Tongue (tissue), 2 donors: ENCODE measurements around the gene PRELID3B. TPM values are rescaled to one million over a fixed set of nuclear protein-coding genes. Genes with fewer than 3 reads are reported as not detected.
A peak's percentile ranks its signal among the peaks of the same experiment; 100 is the strongest.
"Not testable (repeated sequence)": the region's sequence is repeated elsewhere in the genome, so short reads cannot be mapped to it uniquely, and the experiment has no call there.

Experiments
- DNase-seq: peaks from one replicate; pipeline ENCODE4 v3.0.0-alpha.2; 2015
- total RNA-seq: library from RNA; depleted of rRNA; stranded (reverse); fragments of >200 nt; gene quantifications from one replicate; pipeline ENCODE4 v1.2.3, GENCODE V29; 2014

Gene PRELID3B
- total RNA-seq, 1 donor from 2014 or later: 57.6 TPM

DNA sequence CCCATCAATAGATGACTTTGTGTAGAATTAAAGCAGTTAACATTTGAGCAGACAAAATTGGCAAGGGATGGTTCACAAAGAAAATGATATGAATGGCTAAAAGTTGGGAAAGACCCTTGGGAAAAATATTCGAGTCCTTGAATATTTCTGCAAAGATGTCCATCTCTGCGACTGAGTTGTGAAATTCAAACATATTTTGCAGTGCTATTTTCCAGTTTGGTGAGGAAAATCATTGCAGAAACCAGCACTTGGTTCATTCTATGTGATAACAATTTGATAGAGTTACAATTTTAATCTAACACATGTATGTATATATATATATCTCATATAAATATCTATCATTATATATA, 6.1 kb upstream of the PRELID3B start:
- DNase-seq: no peak

DNA sequence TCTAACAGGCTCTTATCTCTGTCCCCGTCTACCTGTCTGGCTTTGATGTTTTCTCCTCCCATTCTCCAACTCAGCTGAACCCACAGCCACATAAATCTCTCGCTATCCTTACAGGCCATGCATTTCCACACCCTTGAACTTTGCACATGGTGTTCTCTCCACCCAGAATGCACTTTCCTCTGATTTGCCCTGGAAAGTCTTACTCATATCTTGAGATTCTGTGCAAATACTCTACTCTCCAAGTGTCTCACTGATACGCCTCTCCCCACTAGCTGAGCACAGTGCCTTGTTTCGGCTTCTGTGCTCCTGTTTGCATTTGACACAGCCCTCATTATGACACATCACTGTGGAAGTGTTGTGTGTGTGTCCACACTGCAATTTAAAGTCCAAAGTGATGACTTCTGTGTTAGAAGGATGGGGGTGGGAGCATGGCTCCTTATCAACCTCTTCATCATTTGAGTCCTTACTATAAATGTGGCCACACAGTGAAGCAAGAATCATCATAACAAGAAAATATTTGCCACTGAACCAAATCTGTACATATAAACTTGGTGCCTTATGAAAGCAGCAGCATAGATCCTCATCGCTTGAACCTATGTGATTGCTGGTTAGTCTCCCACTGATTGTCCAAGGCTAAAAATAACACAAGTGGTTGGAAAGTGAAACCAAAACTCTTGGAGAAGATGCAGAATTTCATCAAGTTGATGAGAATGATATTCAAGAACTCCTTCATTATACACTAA, 5.5 kb upstream of the PRELID3B start:
- no peak for DNase-seq

DNA sequence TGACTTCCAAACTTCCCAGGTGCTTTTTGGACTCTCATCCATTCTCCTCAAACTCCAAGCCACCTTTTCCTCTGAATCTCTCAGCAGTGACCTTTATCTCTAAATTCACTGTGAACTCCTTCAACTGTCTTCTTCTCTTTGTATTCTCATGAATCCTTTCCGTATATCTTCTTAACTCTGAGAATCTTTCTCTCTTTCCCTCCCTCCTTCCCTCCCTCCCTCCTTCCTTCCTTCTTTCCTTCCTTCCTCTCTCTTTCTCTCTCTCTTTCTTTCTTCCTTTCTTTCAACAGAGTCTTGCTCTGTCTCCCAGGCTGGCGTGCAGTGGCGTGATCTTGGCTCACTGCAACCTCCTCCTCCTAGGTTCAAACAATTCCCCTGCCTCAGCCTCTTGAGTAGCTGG, 4.3 kb upstream of the PRELID3B start:
- no peak for DNase-seq

DNA sequence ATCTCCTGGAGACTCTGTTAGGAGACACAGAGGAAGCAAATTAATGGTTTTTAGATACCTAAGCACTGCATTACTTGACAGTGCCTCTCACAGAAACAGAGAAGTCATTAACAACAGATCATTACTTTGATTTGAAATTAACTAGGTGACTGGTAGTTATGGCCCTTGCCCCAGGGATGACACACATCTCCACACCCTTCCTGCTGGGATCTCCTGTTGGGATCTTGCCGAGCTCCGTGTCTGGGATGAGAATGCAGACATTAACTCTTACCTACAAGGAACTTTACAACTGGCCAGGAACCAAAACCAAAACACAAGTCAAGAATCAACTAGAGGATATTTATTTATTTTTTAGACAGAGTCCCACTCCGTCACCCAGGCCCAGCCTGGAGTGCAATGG, 2.2 kb upstream of the PRELID3B start:
- no peak for DNase-seq

DNA sequence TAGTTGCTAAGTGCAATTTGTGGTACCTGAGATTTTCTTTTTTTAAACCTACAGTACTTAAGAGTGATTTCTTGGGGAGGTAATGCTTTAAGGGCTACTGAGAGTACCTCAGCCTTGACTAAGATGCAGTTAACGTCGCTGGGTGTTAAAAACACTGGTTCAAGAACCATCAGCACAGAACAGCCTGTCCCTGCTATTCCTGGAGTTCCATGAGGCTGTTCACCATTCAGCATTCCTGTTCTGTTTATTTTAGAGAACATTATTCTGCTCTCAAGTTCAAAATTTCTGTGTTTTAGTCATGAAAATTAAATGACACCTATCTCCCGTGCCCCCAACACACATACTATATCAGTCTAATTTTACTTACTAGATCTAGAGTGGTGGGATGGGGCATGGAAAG, 1.7 kb upstream of the PRELID3B start:
- no peak for DNase-seq

DNA sequence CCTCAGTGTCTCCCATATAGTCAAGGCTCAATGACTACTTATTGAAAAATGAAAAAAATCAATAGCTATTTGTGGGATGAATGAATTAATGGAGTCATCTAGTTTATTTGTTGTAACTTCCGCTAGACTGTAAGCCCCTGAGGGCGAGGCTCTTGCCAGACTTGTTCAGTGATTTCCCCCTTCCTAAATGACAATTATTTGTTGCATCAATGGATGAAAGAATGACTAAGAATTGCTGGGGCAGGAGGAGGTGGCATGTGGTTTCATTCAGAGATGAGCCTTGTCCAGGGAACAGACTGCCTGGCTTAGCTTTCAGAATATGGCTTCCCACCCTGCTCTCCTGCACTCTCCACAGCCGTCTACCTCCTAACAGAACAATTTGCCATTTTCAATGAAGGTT, 1.1 kb upstream of the PRELID3B start:
- DNase-seq: no peak

DNA sequence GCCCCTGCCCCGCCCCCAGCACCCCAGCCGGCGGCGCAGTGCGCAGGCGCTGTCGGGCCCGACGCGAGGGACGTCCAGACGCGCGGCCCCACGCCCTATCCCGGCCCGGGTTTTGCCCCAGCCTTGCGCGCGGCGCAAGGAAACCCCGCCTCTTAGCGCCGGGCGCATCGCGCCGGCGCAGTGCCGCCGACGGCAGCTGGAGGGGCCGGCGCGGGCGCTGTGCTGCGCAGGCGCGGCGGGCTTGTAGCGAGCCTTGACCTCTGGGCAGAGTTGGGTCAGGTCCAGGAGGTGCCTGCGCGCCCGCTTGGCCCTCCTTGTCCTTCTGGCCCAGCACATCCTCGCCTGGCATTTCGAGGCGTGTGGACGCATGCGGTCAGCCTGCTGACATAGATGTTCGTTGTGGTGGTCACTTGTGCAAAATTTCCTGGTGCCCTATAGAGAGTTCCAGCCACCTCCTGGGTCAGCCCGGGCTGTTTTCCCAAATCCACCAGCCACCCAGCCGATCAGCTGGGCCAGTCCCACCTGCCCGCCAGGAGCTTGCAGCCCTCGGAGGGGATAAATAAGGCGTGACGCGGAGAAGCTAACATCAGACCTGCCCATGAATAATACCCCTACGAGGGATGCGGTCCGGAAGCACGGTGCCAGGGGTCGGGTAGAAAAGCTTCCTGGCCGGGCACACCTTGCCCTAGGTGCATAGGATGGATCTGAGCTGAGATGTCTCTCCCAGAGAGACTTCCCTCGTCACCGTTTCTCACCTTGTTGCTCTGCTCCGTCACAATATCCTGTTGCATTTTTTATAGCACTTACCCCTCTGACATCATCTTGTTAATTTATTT, 428 bp upstream of the PRELID3B start:
- peak; percentile 97 for DNase-seq

DNA sequence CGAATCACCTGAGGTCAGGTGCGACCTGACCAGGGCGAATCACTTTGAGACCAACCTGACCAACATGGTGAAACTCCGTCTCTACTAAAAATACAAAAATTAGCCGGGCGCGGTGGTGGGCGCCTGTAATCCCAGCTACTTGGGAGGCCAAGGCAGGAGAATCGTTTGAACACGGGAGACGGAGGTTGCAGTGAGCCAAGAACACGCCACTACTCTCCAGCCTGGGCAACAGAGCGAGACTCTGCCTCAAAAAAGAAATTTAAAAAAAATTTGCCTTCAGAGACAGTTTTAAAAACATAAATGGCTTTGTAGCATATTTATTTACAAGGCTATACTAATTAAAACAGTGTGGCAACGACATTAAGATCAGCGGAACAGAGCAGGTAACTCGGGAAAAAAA, 1.1 kb downstream of the PRELID3B start:
- not testable (repeated sequence) for DNase-seq

DNA sequence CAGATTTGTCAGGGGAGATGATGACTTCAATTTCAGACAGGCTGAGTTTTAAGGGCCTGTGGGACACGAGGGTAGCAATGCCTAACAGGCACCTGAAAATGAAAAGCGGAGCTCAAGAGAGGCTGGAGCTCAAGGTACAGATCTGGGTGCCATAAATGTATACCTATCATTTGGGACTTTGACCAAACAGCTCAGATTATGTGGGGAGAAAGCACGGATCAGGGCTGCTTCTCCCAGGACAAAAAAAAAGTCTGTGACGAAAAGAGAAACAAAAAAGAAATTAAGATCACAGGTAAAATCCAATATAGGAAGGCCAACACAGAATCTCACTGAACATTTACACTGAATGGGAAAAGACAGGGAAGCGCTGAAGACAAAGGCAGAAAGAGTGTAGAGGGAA, 1.9 kb downstream of the PRELID3B start:
- no peak for DNase-seq

DNA sequence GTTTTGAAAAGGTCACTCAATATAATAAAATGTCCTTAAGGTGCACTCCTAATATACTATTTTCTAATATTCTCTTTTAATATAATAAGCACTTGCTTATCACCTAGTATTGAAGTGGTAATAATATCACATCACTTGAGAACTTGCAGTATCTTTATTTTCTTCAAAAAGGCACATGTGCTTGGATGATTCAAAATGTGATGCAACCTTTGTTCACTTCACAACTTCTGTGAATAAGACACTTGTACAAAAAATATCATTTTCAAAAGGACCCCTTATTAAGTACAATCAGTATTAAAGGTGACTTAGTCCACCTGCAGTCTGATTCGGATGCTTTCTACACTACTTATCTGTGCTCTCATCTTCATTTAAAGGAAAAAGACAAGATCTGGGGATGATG, 3.4 kb downstream of the PRELID3B start:
- no peak for DNase-seq

DNA sequence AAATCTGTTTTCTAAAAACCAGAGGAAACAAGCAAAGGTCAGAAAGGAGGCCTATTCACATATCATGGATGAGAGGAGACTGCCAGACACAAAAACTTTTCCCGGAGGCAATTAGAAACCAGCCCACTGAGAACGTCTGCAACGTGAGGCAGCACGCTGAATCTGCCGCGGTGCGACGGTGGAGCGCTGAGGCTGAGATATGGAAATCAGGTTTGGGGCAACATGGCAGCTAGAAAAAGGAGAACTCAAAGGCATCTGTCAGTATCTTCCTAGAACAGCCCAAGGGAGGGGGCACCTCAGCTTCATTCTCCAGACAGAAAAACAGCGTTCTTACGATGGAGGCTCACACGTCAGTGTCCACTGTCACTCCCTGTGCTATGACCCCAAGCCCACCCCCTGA, 5.2 kb downstream of the PRELID3B start:
- DNase-seq: no peak

DNA sequence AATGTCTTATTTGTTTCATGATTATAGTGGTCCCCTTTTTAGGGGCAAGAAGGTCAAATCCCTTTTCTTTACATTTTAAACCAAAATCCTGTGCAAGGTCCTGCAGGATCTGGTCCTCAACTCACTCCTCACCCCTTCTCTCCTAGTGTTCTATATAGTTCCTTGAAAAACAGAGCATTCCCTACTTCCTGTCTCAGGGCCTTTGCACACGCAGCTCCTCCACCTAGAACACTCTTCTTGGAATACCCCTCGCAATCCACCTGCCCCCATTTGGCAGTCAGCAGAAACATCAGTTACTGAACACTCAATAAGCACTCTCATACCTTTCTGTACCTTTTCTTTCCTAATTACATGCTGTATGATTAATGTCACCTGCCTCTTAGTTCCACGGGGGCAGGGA, 7.2 kb downstream of the PRELID3B start:
- DNase-seq: no peak

DNA sequence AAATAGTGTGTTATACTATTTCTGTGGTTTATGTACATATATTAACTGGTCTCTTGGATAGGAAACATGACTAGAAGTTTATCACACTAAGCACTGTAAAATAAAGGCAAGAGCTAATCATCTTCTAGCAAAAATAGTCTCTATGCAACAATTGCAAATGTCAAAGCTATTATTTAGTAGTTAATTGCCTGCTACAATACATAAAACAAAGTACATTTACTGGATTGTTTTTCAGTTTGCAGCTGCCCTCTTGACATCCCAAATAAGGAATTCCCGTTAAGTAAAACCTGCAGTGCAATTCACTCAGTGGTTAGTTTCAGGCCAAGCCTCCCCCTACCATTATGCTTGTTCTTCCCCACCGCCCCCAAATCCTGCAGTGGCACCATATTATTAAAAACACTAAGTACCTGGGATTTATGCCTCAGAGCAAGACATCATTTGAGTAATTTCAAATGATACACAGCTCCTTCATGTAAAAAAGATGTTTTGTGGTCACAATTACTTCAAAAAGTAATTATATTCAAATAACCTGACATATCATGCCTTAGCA, 8.9 kb downstream of the PRELID3B start:
- no peak for DNase-seq

DNA sequence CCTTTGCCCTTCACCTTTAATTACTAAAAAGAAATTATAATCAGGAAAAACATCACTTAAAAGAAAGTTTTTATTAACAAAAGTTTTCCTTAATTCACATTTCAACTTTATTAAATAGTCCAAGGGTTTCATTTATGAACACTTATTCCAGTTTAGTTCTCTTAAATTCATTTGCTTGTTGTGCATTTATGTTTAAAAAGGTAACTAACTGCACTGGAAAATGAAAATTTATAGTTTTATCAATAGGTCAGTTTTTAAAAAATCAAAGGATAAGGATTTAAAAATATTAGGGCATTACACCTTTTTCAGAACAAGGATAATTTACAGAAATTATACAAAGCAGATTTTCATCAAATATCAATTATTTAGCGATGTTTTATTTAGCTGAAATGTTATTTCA, 9.5 kb downstream of the PRELID3B start:
- no peak for DNase-seq

DNA sequence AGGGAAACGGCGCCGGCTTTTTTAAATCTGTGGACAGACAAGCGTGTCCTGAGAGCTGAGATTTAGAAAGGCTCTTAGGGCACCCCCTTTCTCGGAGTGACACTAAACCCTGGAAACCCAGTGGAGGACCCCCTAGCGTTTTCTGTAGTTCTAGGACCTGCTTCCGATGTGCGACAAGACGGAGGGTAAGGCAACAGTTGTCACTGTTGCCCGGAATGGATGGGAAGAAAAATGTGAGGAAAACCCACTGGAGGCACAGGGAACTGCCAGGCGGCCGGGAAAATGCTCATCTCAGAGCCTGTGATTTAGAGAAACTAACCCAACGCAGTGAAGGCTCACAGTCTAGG, 9.9 kb downstream of the PRELID3B start:
- no peak for DNase-seq

DNA sequence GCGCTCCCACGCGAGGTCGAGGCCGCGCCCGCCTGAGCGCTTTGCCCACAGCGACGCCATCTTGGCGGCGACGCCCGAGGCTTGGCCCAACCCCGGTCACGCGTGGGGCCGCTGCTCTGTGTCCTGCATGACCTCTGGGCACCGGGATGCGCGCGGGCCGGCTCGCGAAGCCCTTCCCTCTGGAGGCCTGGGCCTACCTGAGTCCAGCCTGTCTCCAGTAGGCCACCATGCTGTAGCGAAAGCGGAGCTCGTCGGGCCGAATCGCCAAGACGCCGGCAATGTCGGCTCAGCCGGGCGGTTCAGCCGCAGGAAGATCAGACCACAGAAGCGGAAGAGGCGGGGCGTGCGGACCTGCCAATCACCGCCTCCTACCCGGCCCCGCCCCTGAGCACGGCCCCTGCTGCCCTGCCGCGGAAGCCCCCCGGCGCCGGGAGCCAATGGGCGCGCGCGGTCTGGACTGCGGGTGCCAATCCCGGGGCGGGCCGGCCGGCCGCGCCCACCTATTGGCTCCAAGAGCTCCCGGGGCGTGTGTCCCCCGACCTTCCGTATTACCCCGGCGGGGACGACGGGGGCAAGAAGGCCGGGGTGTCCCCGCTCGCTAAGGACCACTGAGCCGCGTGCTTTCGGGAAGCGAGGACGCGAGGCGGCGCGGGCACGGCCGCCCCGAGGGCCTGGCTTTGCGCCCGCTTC, 10.4 kb downstream of the PRELID3B start, which contains the start of gene ATP5F1E:
Gene ATP5F1E, minus strand, starts transcription at position 313 of the 690 bp plus-strand sequence. Its CDS starts 84 bp downstream, at position 229.
- peak; percentile 98 for DNase-seq

DNA sequence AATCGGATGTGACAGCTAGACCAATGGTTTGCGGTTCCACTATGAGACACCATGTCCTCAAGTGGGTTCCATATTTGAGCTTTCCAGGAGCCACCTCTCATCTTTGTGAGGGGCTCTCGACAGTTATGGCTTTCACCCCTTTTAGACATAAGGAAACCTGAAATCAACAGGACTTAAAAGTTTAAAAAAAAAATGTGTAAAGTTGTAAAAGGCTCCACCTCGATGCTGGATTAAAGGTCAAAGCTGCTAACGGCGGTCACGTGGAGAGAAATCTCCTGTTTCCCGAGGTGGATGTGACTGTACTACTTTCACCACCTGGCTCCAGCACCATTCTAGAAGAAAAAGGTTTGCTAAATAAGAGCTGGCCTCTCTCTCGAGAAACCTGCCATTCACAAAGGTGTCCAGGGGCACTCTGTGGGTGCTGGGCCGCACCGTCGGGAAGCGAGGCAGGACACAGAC, 11.0 kb downstream of the PRELID3B start:
- DNase-seq: peak; percentile 14

DNA sequence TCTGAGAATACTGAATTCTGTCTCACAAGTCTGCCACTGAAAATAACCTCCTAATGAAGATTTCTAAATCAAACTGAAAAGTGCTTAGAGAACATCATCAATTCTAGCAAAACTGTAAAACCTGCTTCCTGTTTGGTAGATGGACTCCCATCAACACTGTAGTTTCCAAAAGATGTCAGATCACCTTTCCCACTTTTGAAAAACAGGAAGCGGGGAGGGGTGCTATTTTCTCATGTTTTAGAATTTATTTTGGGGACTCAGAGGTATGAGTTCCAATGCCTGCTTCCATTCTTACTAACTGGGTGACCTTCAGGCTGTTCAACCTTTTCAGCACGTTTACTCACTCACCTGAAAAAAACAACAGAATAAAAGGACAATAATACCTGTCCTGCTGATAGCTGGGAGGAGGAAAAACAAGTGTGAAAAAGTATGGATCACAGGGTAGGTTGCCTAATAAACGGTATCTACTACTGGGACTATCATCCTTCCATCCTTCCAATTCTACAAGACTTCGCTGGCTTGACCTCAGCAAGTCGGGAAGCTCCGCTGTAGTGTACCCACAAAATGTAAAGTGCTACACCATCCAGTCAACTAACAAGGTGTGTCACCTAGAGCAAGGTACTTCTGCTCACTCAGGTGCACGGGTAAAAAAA, 11.5 kb downstream of the PRELID3B start:
- no peak for DNase-seq

DNA sequence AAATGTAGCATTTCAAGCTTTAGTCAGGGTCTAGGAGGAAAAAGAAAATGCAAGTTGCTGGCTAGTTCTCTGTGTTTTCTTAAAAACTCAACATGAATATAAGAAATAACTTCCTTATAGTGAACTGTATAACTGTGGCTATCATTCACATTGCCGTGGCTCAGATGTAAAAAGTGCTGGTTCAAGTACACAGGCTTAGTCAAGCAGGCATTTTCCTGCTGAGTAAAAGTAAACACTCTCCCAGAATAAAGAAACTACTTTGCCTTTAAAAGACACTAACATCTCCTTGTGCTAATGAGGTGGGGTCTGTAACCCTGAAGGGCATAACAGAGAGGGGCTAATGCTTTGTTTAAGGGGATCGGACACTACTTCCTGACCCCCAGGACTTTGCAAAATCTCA, 13.8 kb downstream of the PRELID3B start:
- no peak for DNase-seq

DNA sequence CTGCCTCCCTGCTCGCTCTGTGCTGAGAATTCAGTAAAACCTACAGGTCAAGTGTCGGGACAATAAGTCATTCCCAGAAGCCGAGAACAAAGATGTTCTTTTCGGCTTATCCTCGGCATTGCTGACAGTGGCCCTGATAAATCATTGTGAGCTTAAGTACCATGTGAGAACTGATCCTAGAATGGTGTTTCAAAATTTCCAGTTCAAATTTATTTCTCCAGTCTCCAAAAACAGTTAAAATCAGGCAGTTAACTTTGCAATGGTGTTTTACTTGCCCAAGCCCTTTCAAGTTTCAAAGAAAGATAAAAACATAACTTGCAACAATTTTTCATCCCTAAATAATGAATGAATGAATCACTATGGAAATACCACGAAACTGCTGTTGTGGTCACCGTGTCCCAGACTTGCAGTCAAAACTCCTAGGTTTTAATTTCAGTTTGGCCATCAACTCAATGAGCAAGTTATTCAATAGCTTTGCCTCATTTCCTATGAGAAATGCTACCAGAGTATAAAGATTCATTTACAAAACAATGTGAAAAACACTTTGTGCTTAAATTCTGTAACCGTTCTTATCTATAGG, 14.8 kb downstream of the PRELID3B start:
- DNase-seq: no peak

DNA sequence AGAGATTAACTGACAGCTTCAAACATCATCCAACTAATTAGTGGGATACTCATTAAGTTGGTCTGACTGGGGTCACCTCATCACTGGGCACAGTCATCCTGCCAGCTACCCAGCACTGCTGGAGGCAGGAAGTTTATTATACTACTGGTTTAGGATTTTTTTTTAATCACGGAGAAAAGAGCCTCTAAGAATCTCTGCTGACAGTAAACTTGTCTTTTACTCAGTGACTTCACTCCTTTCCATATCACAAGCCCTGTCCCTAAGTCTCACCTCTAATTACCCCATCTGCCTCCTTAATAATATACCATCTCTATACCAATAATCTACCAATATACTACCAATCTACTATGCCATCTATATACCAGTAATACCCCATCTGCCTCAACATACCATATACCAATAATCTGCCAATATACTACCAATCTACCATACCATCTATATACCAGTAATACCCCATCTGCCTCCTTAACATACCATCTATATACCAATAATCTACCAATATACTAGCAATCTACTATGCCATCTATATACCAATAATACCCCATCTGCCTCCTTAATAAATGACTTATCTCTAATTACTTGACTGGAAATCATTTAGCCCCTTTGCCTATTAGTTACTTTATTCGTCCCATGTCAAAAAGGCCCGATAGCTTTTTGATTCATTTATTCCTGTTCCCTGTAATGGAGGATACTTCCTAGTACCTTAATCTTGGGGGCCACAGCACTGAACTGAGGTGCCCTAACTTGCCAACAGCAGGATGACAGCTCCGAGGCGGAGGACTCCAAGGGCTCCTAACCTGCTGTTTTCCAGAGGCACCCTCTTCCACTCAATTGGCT, 15.5 kb downstream of the PRELID3B start:
- DNase-seq: no peak
